CD14-positive monocyte (primary cell): ENCODE data around the gene CNGB1. TPM values are rescaled to one million over a fixed set of nuclear protein-coding genes. Genes with fewer than 3 reads are reported as not detected.

ENCODE experiments used
- DNase-seq, 3 donors: peaks; one replicate each; pipeline ENCODE4 v3.0.0-alpha.2; 2011 to 2022
- H2AFZ ChIP-seq: 2 replicates; pipeline ENCODE4 v1.6.0; 2012; ENCODE audit warnings: mild to moderate bottlenecking, low read depth, low read length, inconsistent platforms; ENCODE audit not compliant: insufficient read depth, poor library complexity, severe bottlenecking
- H3K27ac ChIP-seq, 2 donors: 1 replicate in 1 of 2; 2 replicates in 1 of 2; pipeline ENCODE4 v1.5.1; 2012 to 2013; ENCODE audit warnings: low read length in 2 of 2, control low read depth in 1 of 2, inconsistent platforms in 1 of 2, low read depth in 1 of 2, mild to moderate bottlenecking in 1 of 2
- H3K27me3 ChIP-seq, 2 donors: one replicate each; pipeline versions ENCODE4 v1.6.0 to v1.6.1; 2011 to 2013; ENCODE audit warnings: low read length in 2 of 2; ENCODE audit not compliant: control insufficient read depth in 2 of 2, insufficient read depth in 2 of 2
- H3K36me3 ChIP-seq, 2 donors: replicated peaks in 1 of 2; 1 replicate in 1 of 2; 2 replicates in 1 of 2; pipeline versions ENCODE4 v1.5.1 to v1.6.1; 2012 to 2013; ENCODE audit warnings: low read length in 2 of 2, control low read depth in 1 of 2, inconsistent platforms in 1 of 2, mild to moderate bottlenecking in 1 of 2; ENCODE audit not compliant: insufficient read depth in 2 of 2, control insufficient read depth in 1 of 2
- H3K4me1 ChIP-seq, 2 donors: 1 replicate in 1 of 2; 2 replicates in 1 of 2; pipeline versions ENCODE4 v1.5.1 to v1.6.1; 2012 to 2013; ENCODE audit warnings: low read length in 2 of 2, control low read depth in 1 of 2, inconsistent platforms in 1 of 2, mild to moderate bottlenecking in 1 of 2, moderate library complexity in 1 of 2; ENCODE audit not compliant: insufficient read depth in 2 of 2, control insufficient read depth in 1 of 2
- H3K4me2 ChIP-seq: replicated peaks from 2 replicates; pipeline ENCODE3; 2012; ENCODE audit warnings: low read length, moderate library complexity, mild to moderate bottlenecking; ENCODE audit not compliant: poor library complexity, severe bottlenecking; ENCODE audit errors: extremely low read depth
- H3K4me3 ChIP-seq, 3 experiments: fragments of 200-600 bp in 1 of 3; sonication (generic) in 1 of 3; replicated peaks in 1 of 3; 1 replicate in 2 of 3; 2 replicates in 1 of 3; pipeline ENCODE4 v1.5.1; 2011 to 2013; ENCODE audit warnings: low read length in 3 of 3, mild to moderate bottlenecking in 3 of 3, control low read depth in 2 of 3, low read depth in 2 of 3, inconsistent platforms in 1 of 3, moderate library complexity in 1 of 3
- H3K79me2 ChIP-seq: 2 replicates; pipeline ENCODE4 v1.6.0; 2012; ENCODE audit warnings: mild to moderate bottlenecking, control low read depth, inconsistent platforms, low read length, moderate library complexity; ENCODE audit not compliant: insufficient read depth
- H3K9ac ChIP-seq: 2 replicates; pipeline ENCODE4 v1.6.0; 2017; ENCODE audit warnings: low read length, mild to moderate bottlenecking; ENCODE audit not compliant: insufficient read depth, poor library complexity, severe bottlenecking
- H3K9me3 ChIP-seq, 2 donors: replicated peaks in 1 of 2; 1 replicate in 1 of 2; 2 replicates in 1 of 2; pipeline versions ENCODE4 v1.5.1 to v1.6.1; 2012 to 2013; ENCODE audit warnings: low read length in 2 of 2, control low read depth in 1 of 2; ENCODE audit not compliant: control insufficient read depth in 1 of 2, insufficient read depth in 1 of 2
- H4K20me1 ChIP-seq: 2 replicates; pipeline ENCODE4 v1.6.0; 2012; ENCODE audit warnings: mild to moderate bottlenecking, low read length, control low read depth, moderate library complexity; ENCODE audit not compliant: insufficient read depth
- H3K27ac Mint-ChIP-seq, 7 donors: one replicate each; pipeline ENCODE4 v1.8.0; 2020; ENCODE audit warnings: mild to moderate bottlenecking in 7 of 7, mixed read lengths in 7 of 7, moderate library complexity in 6 of 7, inconsistent platforms in 2 of 7
- H3K27me3 Mint-ChIP-seq, 3 donors: one replicate each; pipeline ENCODE4 v1.8.0; 2021 to 2022; ENCODE audit warnings: low read depth in 3 of 3, mild to moderate bottlenecking in 3 of 3, mixed read lengths in 3 of 3, moderate library complexity in 3 of 3, inconsistent platforms in 1 of 3
- H3K36me3 Mint-ChIP-seq, 2 donors: one replicate each; pipeline ENCODE4 v1.8.0; 2020; ENCODE audit warnings: mixed read lengths in 2 of 2, inconsistent platforms in 1 of 2, mild to moderate bottlenecking in 1 of 2
- H3K4me1 Mint-ChIP-seq: one replicate; pipeline ENCODE4 v1.8.0; 2020; ENCODE audit warnings: mild to moderate bottlenecking, mixed read lengths
- H3K4me3 Mint-ChIP-seq, 2 donors: one replicate each; pipeline ENCODE4 v1.8.0; 2020; ENCODE audit warnings: mild to moderate bottlenecking in 2 of 2, mixed read lengths in 2 of 2, moderate library complexity in 1 of 2
- H3K9me3 Mint-ChIP-seq, 7 donors: one replicate each; pipeline ENCODE4 v1.8.0; 2020 to 2022; ENCODE audit warnings: mixed read lengths in 7 of 7, mild to moderate bottlenecking in 6 of 7, moderate library complexity in 6 of 7, inconsistent platforms in 2 of 7
- WGBS: methylation state at CpG from one replicate; pipeline ENCODE4 v1.1.5; 2013; ENCODE audit warnings: missing lambda C conversion rate; ENCODE audit not compliant: insufficient coverage; 5-methylcytosine and 5-hydroxymethylcytosine counted together
- intact Hi-C, 2 donors: fragments of 100-400 bp; cut with micrococcal nuclease; formaldehyde crosslinking; loops; one replicate each; pipeline versions ENCODE4 v1.15.0 to v1.15.1; 2023
- polyA plus RNA-seq, 3 donors: library from polyadenylated mRNA; depleted of rRNA in 1 of 3; unstranded in 2 of 3; stranded (reverse) in 1 of 3; fragments of 300-500 nt in 2 of 3; fragments of >200 nt in 1 of 3; fragmentation: Illumina TruSeq in 2 of 3; gene quantifications; 1 replicate in 2 of 3; 2 replicates in 1 of 3; pipeline ENCODE4 v1.2.3, GENCODE V29; 2012 to 2021
- TF ChIP-seq, protein P1 (sequence below): fragments of 200-600 bp; IDR thresholded peaks from one replicate; pipeline ENCODE4 v1.8.0; 2022; ENCODE audit warnings: antibody characterized with exemption, mild to moderate bottlenecking

The CNGB1 gene
- polyA plus RNA-seq, 3 donors, result not detected

GRCh38 chr16:57977418-57978069 is 6.6 kb upstream of the CNGB1 start:
- Mint-ChIP-seq H3K9me3 (no peaks in the 10 kb centered on the region), H3K36me3 (no peaks in the 10 kb centered on the region), H3K27ac (no peak overlapping the region), H3K4me1 (no peaks in the 10 kb centered on the region), H3K4me3 (no peak overlapping the region), H3K27me3 (peaks cover 2 to 8% (median 6%) of the 10 kb centered on the region in 3 donors)
- H3K36me3 ChIP-seq, result no peaks in the 10 kb centered on the region
- no peaks in the 10 kb centered on the region for H3K4me1 ChIP-seq
- H4K20me1 ChIP-seq, result no peaks in the 10 kb centered on the region
- TF ChIP-seq, protein P1, sequence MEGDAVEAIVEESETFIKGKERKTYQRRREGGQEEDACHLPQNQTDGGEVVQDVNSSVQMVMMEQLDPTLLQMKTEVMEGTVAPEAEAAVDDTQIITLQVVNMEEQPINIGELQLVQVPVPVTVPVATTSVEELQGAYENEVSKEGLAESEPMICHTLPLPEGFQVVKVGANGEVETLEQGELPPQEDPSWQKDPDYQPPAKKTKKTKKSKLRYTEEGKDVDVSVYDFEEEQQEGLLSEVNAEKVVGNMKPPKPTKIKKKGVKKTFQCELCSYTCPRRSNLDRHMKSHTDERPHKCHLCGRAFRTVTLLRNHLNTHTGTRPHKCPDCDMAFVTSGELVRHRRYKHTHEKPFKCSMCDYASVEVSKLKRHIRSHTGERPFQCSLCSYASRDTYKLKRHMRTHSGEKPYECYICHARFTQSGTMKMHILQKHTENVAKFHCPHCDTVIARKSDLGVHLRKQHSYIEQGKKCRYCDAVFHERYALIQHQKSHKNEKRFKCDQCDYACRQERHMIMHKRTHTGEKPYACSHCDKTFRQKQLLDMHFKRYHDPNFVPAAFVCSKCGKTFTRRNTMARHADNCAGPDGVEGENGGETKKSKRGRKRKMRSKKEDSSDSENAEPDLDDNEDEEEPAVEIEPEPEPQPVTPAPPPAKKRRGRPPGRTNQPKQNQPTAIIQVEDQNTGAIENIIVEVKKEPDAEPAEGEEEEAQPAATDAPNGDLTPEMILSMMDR, result no peak
- intact Hi-C loops, result no loop called here
- no peaks in the 10 kb centered on the region for H3K79me2 ChIP-seq
- no peaks in the 10 kb centered on the region for H3K9me3 ChIP-seq
- H3K27ac ChIP-seq, result no peak overlapping the region
- WGBS, result 89% methylated on average over 10 of the region's 12 CpGs
- H3K4me3 ChIP-seq, result no peak overlapping the region
- H2AFZ ChIP-seq, result no peak overlapping the region
- no peak overlapping the region for H3K4me2 ChIP-seq
- no peak for DNase-seq
- H3K9ac ChIP-seq, result no peak overlapping the region
- no peaks in the 10 kb centered on the region for H3K27me3 ChIP-seq

DNA sequence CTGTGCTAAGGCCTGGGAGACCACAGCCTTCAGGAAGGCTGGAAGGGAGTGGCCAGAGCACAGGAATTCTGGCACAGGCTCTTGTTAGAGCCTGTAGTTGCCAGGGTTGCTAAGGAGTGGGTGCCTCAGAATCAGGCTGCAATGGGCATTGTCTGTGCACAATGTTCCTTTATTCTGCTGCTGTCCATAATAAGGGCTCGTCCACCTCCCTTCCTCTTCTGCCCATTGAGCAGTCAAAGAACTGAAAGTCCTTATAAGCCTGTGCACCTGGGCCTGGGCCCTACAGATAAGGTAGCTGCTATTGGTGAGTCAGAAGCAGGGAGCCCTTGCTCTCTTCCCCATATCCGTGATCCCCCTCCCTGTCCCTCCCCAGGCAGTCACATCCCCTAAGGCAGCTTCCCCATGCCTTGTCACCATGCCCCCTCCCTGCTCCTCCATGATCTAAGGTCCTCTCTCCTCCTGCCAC is 5.4 kb upstream of the CNGB1 start:
- Histone ChIP-seq H3K4me1 (no peaks in the 10 kb centered on the region), H3K27me3 (no peaks in the 10 kb centered on the region), H3K27ac (no peak overlapping the region), H3K79me2 (no peaks in the 10 kb centered on the region), H3K9me3 (no peaks in the 10 kb centered on the region), H3K4me2 (no peak overlapping the region), H3K4me3 (no peak overlapping the region), H3K36me3 (no peaks in the 10 kb centered on the region), H4K20me1 (no peaks in the 10 kb centered on the region), H3K9ac (no peak overlapping the region), H2AFZ (no peak overlapping the region)
- peaks cover 3% of the 10 kb centered on the region for H3K4me1 Mint-ChIP-seq
- DNase-seq, result no peak
- no peaks in the 10 kb centered on the region for H3K36me3 Mint-ChIP-seq
- H3K9me3 Mint-ChIP-seq, result peaks cover 0 to 1% (median 0%) of the 10 kb centered on the region in 7 donors
- peaks cover 2 to 6% (median 3%) of the 10 kb centered on the region in 3 donors for H3K27me3 Mint-ChIP-seq
- H3K27ac Mint-ChIP-seq, result no peak overlapping the region
- TF ChIP-seq, protein P1, result no peak
- no peak overlapping the region for H3K4me3 Mint-ChIP-seq
- intact Hi-C loops, result no loop called here
- WGBS, result no CpG with 5 or more reads among the region's 2 CpGs
